ENCODE data around the gene SYTL3. TPM values are rescaled to one million over a fixed set of nuclear protein-coding genes. Genes with fewer than 3 reads are reported as not detected.
A peak's percentile ranks its signal among the peaks of the same experiment; 100 is the strongest.

SYTL3 gene
- total RNA-seq, 1 experiment from 2014 or later = 0.28 TPM

- TF ChIP-seq ZNF512 (CRISPR knock-in tag; IDR thresholded peaks at IDR 0.05; ENCODE audit: borderline replicate concordance) = no peak
Measured at GRCh38 chr6:158810155-158811095, 160.6 kb downstream of the SYTL3 start (continued).

DNA sequence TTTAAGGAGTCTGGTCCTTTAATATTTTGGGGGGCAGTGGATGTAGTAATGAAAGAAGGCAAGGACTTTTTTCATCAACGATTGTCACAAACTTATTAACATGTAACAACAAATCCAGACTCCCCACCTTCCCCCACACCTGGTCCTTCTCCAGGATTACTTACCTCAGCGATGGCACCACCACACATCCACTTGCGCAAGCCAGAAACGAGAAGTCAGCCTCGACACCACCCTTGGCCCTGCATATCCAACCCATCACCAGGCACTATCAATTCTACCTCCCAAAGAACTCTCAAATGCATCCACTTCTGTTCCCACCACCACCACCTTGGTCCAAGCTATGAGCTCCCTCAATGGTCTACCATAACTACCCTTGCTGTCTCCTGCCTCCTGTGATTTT is 162.8 kb downstream of the SYTL3 start:
- ATAC-seq = no peak
- no peaks in the 10 kb centered on the region for H3K27me3 Mint-ChIP-seq (ENCODE audit: low read depth)
- DNase-seq (ENCODE audit: low spot score) = no peak
- CTCF ChIA-PET = no interaction called here
- no peaks in the 10 kb centered on the region for H3K9me3 Mint-ChIP-seq
- H3K4me3 Mint-ChIP-seq = peak overlapping the region; percentile 2; the same call in 1 of the 2 replicates
- peaks cover 59% of the 10 kb centered on the region for H3K36me3 Mint-ChIP-seq
- POLR2A ChIA-PET = interaction anchor here (1.3 kb wide), 1 partner anchor 126 kb away, joined by 3 read pairs; no protein-coding TSS in a partner anchor
- TF ChIP-seq ATF1 (CRISPR knock-in tag; IDR thresholded peaks at IDR 0.05) = no peak
- TF ChIP-seq SMAD4 (CRISPR knock-in tag; IDR thresholded peaks at IDR 0.05) = no peak
- H3K27ac Mint-ChIP-seq = peak overlapping the region; percentile 25; the same call in 1 of the 2 replicates
- H3K4me1 Mint-ChIP-seq = peaks cover 95% of the 10 kb centered on the region

DNA sequence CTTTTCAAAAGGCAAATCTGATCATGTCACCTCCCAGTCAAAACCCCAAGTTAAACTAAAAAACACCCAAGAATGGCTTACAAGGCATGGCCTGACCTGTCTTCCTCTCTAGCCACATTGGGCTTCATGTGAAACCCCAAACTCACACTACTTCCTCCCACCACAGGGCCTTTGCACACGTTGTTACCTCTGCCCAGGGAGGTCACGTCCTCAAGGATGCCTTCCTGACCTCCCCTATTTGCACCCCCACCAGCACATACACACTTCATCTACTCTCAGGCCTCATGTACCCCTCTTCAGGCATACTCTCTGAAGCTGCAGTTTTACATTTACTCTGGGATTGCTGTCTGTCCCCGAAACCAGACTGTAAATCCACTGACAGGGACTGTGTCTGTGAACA is 163.2 kb downstream of the SYTL3 start:
- TF ChIP-seq PRRX2 (CRISPR knock-in tag; IDR thresholded peaks at IDR 0.05) (0 out of 2 replicates have a peak, but pooled peaks have one; percentile 26), FOXK1 (CRISPR knock-in tag; IDR thresholded peaks at IDR 0.05) (no peak)
- Mint-ChIP-seq H3K27me3 (ENCODE audit: low read depth) (no peaks in the 10 kb centered on the region), H3K36me3 (peaks cover 62% of the 10 kb centered on the region), H3K4me3 (peak overlapping the region; percentile 2; the same call in 1 of the 2 replicates), H3K4me1 (peaks cover 91% of the 10 kb centered on the region), H3K27ac (peak overlapping the region; percentile 25), H3K9me3 (no peaks in the 10 kb centered on the region)
- no peak for DNase-seq (ENCODE audit: low spot score)
- ChIA-PET POLR2A (interaction anchor here (0.7 kb wide), 1 partner anchor 56 kb away, joined by 3 read pairs; no protein-coding TSS in a partner anchor), CTCF (no interaction called here)
- ATAC-seq = no peak

Small RNA genes within 50 kb of the gene (microRNA-seq; reads per million reads assigned to microRNA genes)
- gene MIR3918 (ENCODE audit: borderline number of aligned reads) (not detected), gene MIR7161 (ENCODE audit: borderline number of aligned reads) (not detected)

Other genes starting within 250 kb of the SYTL3 start
- gene TMEM181, start 90.0 kb upstream of the SYTL3 start, total RNA-seq (2021) = 18.8 to 22.1 TPM (median 21.2 TPM) in 3 replicates
- gene DYNLT1, start 5.3 kb upstream of the SYTL3 start, total RNA-seq (2021) = 79.0 to 98.1 TPM (median 91.8 TPM) in 3 replicates
- 194 to 215 TPM (median 199 TPM) in 3 replicates for gene EZR, start 169.3 kb downstream of the SYTL3 start, total RNA-seq (2021)

All from WTC11 (cell line).